Pancreas (tissue), 10 donors: ENCODE results near the gene CHST13. TPM values are rescaled to one million over a fixed set of nuclear protein-coding genes. Genes with fewer than 3 reads are reported as not detected.

Experiments
- ATAC-seq, 4 donors: fragments of 200-7000 bp; cut with Tn5 transposase; one replicate each; pipeline versions ENCODE4 v1.8.0 to v1.9.1; 2020; ENCODE audit warnings: mild to moderate bottlenecking in 4 of 4, moderate library complexity in 4 of 4
- DNase-seq, 6 donors: peaks; one replicate each; pipeline ENCODE4 v3.0.0-alpha.2; 2020
- FAIRE-seq: peaks from 2 replicates; lab custom pipeline; 2012; peaks lifted over from hg19 to GRCh38; lab: Jason Lieb, UNC
- H3K27ac ChIP-seq, 4 donors: fragments of 200-600 bp; sonication (generic); 1 replicate in 3 of 4; 2 replicates in 1 of 4; pipeline versions ENCODE4 v1.5.0 to v1.8.0; 2020
- H3K27me3 ChIP-seq, 4 donors: fragments of 200-600 bp; one replicate each; pipeline ENCODE4 v1.8.0; 2021
- H3K36me3 ChIP-seq, 3 donors: fragments of 200-600 bp; sonication (generic) in 1 of 3; one replicate each; pipeline versions ENCODE4 v1.5.0 to v1.8.0; 2020 to 2021
- H3K4me1 ChIP-seq, 3 donors: fragments of 200-600 bp; one replicate each; pipeline ENCODE4 v1.8.0; 2021
- H3K4me3 ChIP-seq, 4 donors: fragments of 200-600 bp; sonication (generic) in 2 of 4; one replicate each; pipeline versions ENCODE4 v1.5.0 to v1.8.0; 2020 to 2021
- H3K9me3 ChIP-seq, 4 donors: fragments of 200-600 bp; one replicate each; pipeline ENCODE4 v1.8.0; 2021
- CTCF ChIP-seq, 4 donors: fragments of 200-600 bp; sonication (generic) in 3 of 4; IDR thresholded peaks; one replicate each; pipeline versions ENCODE4 v1.5.0 to v1.8.0; 2021; ENCODE audit warnings: antibody characterized with exemption in 4 of 4
- WGBS, 2 donors: extraction: QIAGEN DNeasy Blood & Tissue Kit; methylation state at CpG; one replicate each; pipeline ENCODE4 v1.1.7; 2013; 5-methylcytosine and 5-hydroxymethylcytosine counted together
- intact Hi-C, 3 donors: fragments of 100-400 bp; cut with DNase I; formaldehyde crosslinking; loops; one replicate each; pipeline versions ENCODE4 v1.11.1 to v1.14.2; 2022
- polyA plus RNA-seq, 2 donors: library from polyadenylated mRNA; stranded (reverse); fragments of 200-250 nt; gene quantifications; one replicate each; pipeline ENCODE4 v1.2.3, GENCODE V29; 2013
- total RNA-seq, 6 donors: library from RNA; stranded (reverse); fragmentation: NEBNext Ultra II Directional in 4 of 6; extraction: Animal tissue kit (Norgen Biotek cat#: 25700) in 4 of 6; gene quantifications; one replicate each; pipeline versions ENCODE4 v1.2.1 to v1.2.4, GENCODE V29; 2021 to 2023
- donor health status: healthy with polysubstance abuse.
- donor health status: DM: no; HTN: no; CAD: no; lungs with moderate emphysema.
- donor health status: DM: no; HTN: no; CAD: no.
- donor health status: control.
- donor health status: control.
- donor health status: Bipolar disorder and iron deficiency.
- donor health status: DM: yes; HTN: yes; CAD: no.
- donor health status: DM: no; HTN: no; CAD: no.
- donor health status: DM: no; HTN: no; CAD: no.
- donor health status: DM: yes; HTN: yes; CAD: no.

Gene CHST13
- total and polyA plus RNA-seq, 8 donors: 0.08 to 0.28 (median 0.19) TPM; not detected in 2

- Histone ChIP-seq H3K36me3 (no peaks in the 10 kb centered on the region), H3K9me3 (no peaks in the 10 kb centered on the region), H3K27me3 (no peaks in the 10 kb centered on the region), H3K4me1 (no peaks in the 10 kb centered on the region), H3K27ac (no peak overlapping the region), H3K4me3 (no peak overlapping the region)
- no peak for TF ChIP-seq CTCF (IDR thresholded peaks at IDR 0.05)
- FAIRE-seq (no peak), DNase-seq (peak in 3 of 6 donors; percentile 2 to 42 (median 4)), ATAC-seq (no peak)
- intact Hi-C loops: no loop called here
- 63 to 73% methylated on average over 7 of the region's 7 CpGs for WGBS, 2 donors
Measured at GRCh38 chr3:126544596-126545281, 20.8 kb downstream of the CHST13 start.

GRCh38 chr3:126545544-126545943 is 21.6 kb downstream of the CHST13 start:
- no peaks in the 10 kb centered on the region for H3K27me3 ChIP-seq
- TF ChIP-seq CTCF (IDR thresholded peaks at IDR 0.05): no peak
- 73 to 83% methylated on average over 5 of the region's 5 CpGs for WGBS, 2 donors
- peak in 2 of 6 donors; percentile 1 to 16 for DNase-seq
- H3K4me1 ChIP-seq: no peaks in the 10 kb centered on the region
- no peak overlapping the region for H3K27ac ChIP-seq
- no peaks in the 10 kb centered on the region for H3K9me3 ChIP-seq
- H3K4me3 ChIP-seq: no peak overlapping the region
- FAIRE-seq: no peak
- H3K36me3 ChIP-seq: no peaks in the 10 kb centered on the region
- intact Hi-C loops: no loop called here
- ATAC-seq: no peak

GRCh38 chr3:126546013-126546412 is 22.1 kb downstream of the CHST13 start:
- intact Hi-C loops: no loop called here
- FAIRE-seq (no peak), ATAC-seq (no peak), DNase-seq (peak in 2 of 6 donors; percentile 8 to 17)
- WGBS, 2 donors: 82 to 88% methylated on average over 6 of the region's 6 CpGs
- H3K4me3 ChIP-seq: no peak overlapping the region
- no peaks in the 10 kb centered on the region for H3K4me1 ChIP-seq
- TF ChIP-seq CTCF (IDR thresholded peaks at IDR 0.05): no peak
- H3K36me3 ChIP-seq: no peaks in the 10 kb centered on the region
- no peak overlapping the region for H3K27ac ChIP-seq
- no peaks in the 10 kb centered on the region for H3K9me3 ChIP-seq
- H3K27me3 ChIP-seq: no peaks in the 10 kb centered on the region

- Histone ChIP-seq H3K9me3 (no peaks in the 10 kb centered on the region), H3K27me3 (no peaks in the 10 kb centered on the region), H3K27ac (no peak overlapping the region), H3K4me1 (no peaks in the 10 kb centered on the region), H3K4me3 (no peak overlapping the region), H3K36me3 (no peaks in the 10 kb centered on the region)
- intact Hi-C loops: no loop called here
- FAIRE-seq (no peak), DNase-seq (peak in 2 of 6 donors; percentile 2), ATAC-seq (no peak)
- TF ChIP-seq CTCF (IDR thresholded peaks at IDR 0.05): no peak
- WGBS, 2 donors: 54 to 70% methylated on average over 8 of the region's 8 CpGs
Measured at GRCh38 chr3:126546549-126547239, 22.7 kb downstream of the CHST13 start.

- H3K9me3 ChIP-seq: no peaks in the 10 kb centered on the region
- DNase-seq (no peak), FAIRE-seq (no peak), ATAC-seq (no peak)
- no peaks in the 10 kb centered on the region for H3K36me3 ChIP-seq
- 48 to 60% methylated on average over 1 of the region's 1 CpG for WGBS, 2 donors
- intact Hi-C loops: no loop called here
- no peaks in the 10 kb centered on the region for H3K27me3 ChIP-seq
- H3K4me1 ChIP-seq: no peaks in the 10 kb centered on the region
- TF ChIP-seq CTCF (IDR thresholded peaks at IDR 0.05): no peak
- no peak overlapping the region for H3K27ac ChIP-seq
- H3K4me3 ChIP-seq: no peak overlapping the region
Measured at GRCh38 chr3:126547721-126548120, 23.8 kb downstream of the CHST13 start.
